Thymus (tissue), 11 donors: ENCODE results near the gene MOB2. TPM values are rescaled to one million over a fixed set of nuclear protein-coding genes. Genes with fewer than 3 reads are reported as not detected.

ENCODE experiments used
- DNase-seq, 9 donors: peaks; one replicate each; pipeline ENCODE4 v3.0.0-alpha.2; 2013; ENCODE audit warnings: low spot score in 9 of 9, low read depth in 6 of 9, missing footprints in 1 of 9
- H3K27ac ChIP-seq, 2 donors: one replicate each; pipeline ENCODE4 v1.5.1; 2013; ENCODE audit warnings: control low read depth in 1 of 2, low read depth in 1 of 2, low read length in 1 of 2, mild to moderate bottlenecking in 1 of 2, moderate library complexity in 1 of 2
- H3K27me3 ChIP-seq, 2 donors: one replicate each; pipeline ENCODE4 v1.5.1; 2013; ENCODE audit warnings: low read length in 1 of 2; ENCODE audit not compliant: control insufficient read depth in 2 of 2, insufficient read depth in 1 of 2
- H3K36me3 ChIP-seq, 2 donors: one replicate each; pipeline ENCODE4 v1.5.1; 2013; ENCODE audit warnings: low read length in 1 of 2, mild to moderate bottlenecking in 1 of 2, moderate library complexity in 1 of 2; ENCODE audit not compliant: control insufficient read depth in 2 of 2, insufficient read depth in 2 of 2
- H3K4me1 ChIP-seq, 2 donors: one replicate each; pipeline ENCODE4 v1.5.1; 2013; ENCODE audit warnings: low read length in 2 of 2; ENCODE audit not compliant: control insufficient read depth in 2 of 2, insufficient read depth in 2 of 2
- H3K4me3 ChIP-seq, 2 donors: one replicate each; pipeline ENCODE4 v1.5.1; 2013; ENCODE audit warnings: low read length in 2 of 2, control low read depth in 1 of 2, mild to moderate bottlenecking in 1 of 2
- H3K9me3 ChIP-seq, 2 donors: one replicate each; pipeline ENCODE4 v1.5.1; 2013; ENCODE audit warnings: low read length in 1 of 2, mild to moderate bottlenecking in 1 of 2; ENCODE audit not compliant: control insufficient read depth in 2 of 2, insufficient read depth in 1 of 2
- WGBS: extraction: QIAGEN DNeasy Blood & Tissue Kit; methylation state at CpG from one replicate; pipeline ENCODE4 v1.1.7; 2013; 5-methylcytosine and 5-hydroxymethylcytosine counted together
- polyA plus RNA-seq: library from polyadenylated mRNA; stranded (reverse); fragments of 200-250 nt; gene quantifications from one replicate; pipeline ENCODE4 v1.2.3, GENCODE V29; 2013
- total RNA-seq: library from RNA; stranded (reverse); fragments of 120-200 nt; gene quantifications from one replicate; pipeline ENCODE4 v1.2.4, GENCODE V29; 2013
- donor health status: healthy.

Gene MOB2
- total and polyA plus RNA-seq, 2 donors = 34.0 to 46.5 TPM

DNA sequence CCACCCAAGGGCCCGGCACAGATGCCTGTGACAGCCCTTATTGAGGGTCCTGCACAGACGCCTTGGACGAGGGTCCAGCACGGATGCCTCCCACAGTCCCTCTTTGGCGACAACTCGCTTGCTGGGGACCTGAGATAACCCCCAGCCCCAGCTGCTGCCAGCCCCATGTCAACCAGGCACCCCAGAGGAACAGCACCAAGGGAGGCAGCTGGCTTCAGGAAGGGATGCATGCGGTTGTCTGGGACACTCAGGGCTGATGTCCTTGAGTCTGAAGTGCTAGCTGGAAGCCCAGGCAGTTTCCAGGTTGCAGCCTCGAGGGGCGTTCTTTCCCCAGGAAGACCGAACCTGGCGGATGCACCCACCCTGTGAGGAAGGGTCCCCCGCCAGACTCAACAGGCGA, 33.8 kb downstream of the MOB2 start:
- H3K4me3 ChIP-seq = no peak overlapping the region
- no peaks in the 10 kb centered on the region for H3K9me3 ChIP-seq
- no peak for DNase-seq
- H3K4me1 ChIP-seq = no peaks in the 10 kb centered on the region
- H3K36me3 ChIP-seq = no peaks in the 10 kb centered on the region
- peaks cover 0 to 4% of the 10 kb centered on the region in 2 donors for H3K27me3 ChIP-seq
- 91% methylated on average over 13 of the region's 13 CpGs for WGBS
- no peak overlapping the region for H3K27ac ChIP-seq

DNA sequence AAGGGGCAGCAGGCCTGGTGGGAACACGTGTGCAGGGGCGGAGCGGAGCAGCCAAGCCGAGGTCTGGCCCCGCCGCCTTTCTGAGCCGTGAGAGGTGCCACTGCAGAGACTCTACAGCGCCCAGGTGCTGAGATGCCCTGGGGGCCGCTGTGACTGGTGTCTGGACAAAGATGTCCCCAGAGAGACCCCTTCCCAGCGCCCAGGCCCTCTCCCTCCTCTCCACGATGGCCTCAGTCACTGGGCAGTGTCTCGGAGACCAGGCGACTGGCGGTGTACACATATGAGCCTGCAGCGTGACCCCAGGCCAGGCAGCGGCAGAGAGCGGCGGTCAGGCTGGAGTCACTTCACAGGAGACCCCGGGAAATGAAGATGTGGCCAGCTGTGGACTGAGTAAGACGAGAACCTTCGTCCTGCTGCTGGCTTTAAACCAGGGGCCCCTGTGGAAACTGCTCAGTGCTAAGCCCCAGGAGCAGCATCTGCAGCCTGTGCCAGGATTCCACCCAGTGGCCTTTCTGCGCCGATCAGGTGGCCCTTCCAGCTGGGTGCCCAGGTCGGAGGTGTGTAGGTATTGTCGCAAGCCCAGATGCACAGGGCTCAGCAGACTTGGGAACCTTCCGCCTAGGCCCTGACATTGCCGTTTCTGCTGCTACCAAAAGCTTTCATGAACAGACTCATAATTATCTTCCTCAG, 34.7 kb downstream of the MOB2 start:
- DNase-seq = no peak
- H3K9me3 ChIP-seq = no peaks in the 10 kb centered on the region
- no peaks in the 10 kb centered on the region for H3K36me3 ChIP-seq
- peaks cover 0 to 4% of the 10 kb centered on the region in 2 donors for H3K27me3 ChIP-seq
- H3K4me3 ChIP-seq = no peak overlapping the region
- H3K4me1 ChIP-seq = no peaks in the 10 kb centered on the region
- no peak overlapping the region for H3K27ac ChIP-seq
- 94% methylated on average over 27 of the region's 27 CpGs for WGBS

DNA sequence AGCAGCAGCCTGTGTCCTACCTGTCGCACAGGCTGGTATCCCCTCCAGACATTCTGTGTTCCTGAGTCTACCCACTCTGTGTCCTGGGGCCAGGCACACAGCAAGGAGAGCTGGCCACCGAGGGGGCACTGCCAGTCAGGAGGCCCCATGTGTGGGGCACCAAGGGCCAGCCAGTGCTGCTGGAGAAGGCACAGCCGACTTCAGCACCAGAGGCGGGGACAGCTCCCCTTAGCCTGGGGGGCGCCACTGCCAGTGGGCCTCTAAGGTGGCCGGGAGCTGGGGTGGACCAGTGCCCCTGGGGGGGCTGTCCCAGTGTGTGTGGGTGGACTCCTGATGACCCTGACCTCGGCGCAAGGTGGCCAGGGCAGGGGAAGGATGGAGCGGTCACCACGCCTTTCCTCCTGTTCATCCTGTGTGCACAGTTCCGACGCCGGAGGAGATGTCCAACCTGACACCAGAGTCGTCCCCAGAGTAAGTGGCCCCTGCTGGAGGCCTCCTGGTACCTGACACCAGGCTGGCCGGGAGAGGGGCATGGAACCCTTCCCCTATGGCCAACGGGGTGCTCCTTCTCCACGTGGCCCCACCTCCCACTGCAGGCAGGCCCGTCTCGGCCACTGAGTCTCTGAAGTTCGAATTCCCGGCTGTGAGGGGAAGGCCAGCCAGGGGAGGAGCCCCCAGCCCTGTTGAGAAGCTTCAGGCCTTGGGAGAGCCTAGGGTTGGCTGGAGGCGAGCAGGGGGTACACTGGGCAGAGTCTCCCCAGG, 35.4 kb downstream of the MOB2 start:
- H3K4me1 ChIP-seq = no peaks in the 10 kb centered on the region

DNA sequence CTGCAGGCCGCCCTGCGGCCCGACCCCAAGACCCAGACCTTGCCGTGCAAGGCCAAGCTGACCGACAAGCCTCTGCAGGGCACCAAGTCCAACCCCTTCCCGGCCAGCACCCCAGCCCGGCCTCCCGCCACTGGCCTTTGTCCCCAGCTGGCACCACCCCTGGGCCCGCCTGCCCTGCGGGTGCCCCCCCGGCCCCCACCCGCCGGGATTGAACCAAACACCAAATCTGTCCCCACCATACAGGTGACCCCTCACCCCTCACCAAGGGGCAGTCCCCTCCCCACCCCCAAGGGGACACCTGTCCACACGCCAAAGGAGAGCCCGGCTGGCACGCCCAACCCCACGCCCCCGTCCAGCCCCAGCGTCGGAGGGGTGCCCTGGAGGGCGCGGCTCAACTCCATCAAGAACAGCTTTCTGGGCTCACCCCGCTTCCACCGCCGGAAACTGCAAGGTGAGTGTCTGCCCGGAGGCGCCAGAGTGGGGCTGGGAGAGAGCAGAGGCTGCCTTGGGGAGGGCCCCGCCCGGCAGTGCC, 36.2 kb downstream of the MOB2 start:
- Histone ChIP-seq H3K36me3 (no peaks in the 10 kb centered on the region), H3K4me1 (no peaks in the 10 kb centered on the region), H3K9me3 (no peaks in the 10 kb centered on the region), H3K27ac (no peak overlapping the region), H3K4me3 (no peak overlapping the region), H3K27me3 (peaks cover 0 to 4% of the 10 kb centered on the region in 2 donors)
- no peak for DNase-seq
- WGBS = 96% methylated on average over 29 of the region's 29 CpGs

More for the DNA sequence above, 35.4 kb downstream of the MOB2 start:
- Histone ChIP-seq H3K4me3 (no peak overlapping the region), H3K9me3 (no peaks in the 10 kb centered on the region), H3K36me3 (no peaks in the 10 kb centered on the region), H3K27ac (no peak overlapping the region), H3K27me3 (peaks cover 0 to 4% of the 10 kb centered on the region in 2 donors)
- WGBS = 86% methylated on average over 22 of the region's 22 CpGs
- DNase-seq = peak in 2 of 9 donors; percentile 6 to 9

DNA sequence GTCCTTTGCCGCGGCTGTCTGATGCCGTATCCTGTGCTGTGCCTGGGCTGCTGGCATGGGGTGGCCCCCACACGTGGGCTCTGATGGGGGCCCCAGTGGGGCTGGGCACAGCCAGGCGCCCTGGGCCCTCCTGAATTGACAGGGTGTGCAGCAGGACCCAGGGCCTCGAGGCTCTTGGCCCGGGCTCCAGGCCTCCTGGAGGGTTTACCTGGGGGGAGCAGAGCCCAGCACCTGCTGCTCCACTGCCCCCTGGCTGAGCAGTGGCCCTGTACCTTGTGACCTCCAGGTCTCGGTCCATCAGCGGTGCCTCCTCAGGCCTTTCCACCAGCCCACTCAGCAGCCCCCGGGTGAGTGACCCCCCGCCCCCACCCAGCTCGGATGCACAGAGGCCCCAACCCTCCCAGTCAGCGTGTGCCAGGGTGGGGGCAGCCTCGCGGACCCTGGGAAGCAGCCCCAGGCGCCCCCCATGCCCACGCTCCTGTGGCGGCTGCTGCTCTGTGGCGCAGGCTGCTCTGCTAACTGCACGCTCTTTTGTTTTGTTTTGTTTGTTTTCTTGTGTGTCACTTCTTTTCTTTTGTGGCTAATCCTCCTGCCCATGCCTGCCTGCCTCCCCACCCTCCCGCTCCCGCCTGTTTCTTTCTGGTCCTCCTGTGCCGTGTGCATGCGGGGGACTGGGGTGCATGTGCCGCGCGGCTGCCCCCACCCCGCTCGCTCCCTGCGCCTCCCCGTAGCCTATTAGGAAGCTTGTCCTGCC, 36.9 kb downstream of the MOB2 start:
- Histone ChIP-seq H3K27ac (no peak overlapping the region), H3K27me3 (peaks cover 0 to 4% of the 10 kb centered on the region in 2 donors), H3K4me3 (no peak overlapping the region), H3K4me1 (no peaks in the 10 kb centered on the region), H3K36me3 (no peaks in the 10 kb centered on the region), H3K9me3 (no peaks in the 10 kb centered on the region)
- 87% methylated on average over 31 of the region's 31 CpGs for WGBS
- DNase-seq = no peak

DNA sequence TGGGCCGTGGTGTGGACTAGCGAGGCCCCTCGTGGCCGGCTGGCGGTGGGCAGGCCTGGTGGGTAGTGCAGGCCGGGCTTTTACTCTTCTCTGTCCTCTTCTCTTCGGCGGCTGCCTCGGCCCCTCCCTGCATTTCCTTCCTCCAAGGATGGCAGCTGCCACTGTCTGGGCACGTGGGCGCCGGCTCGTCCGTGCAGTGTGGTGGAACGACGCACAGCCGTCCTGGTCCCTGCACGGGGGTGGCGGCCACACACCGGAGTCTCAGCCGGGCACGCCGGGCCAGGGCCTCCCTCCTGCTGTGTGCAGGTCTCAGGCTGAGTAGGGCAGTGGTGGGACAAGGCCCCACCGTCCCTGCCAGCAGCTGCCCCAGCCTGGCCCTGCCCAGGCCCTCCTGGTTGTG, 37.7 kb downstream of the MOB2 start:
- no peaks in the 10 kb centered on the region for H3K36me3 ChIP-seq
- H3K27me3 ChIP-seq = peaks cover 0 to 2% of the 10 kb centered on the region in 2 donors
- H3K27ac ChIP-seq = no peak overlapping the region
- no peaks in the 10 kb centered on the region for H3K9me3 ChIP-seq
- no peak for DNase-seq
- 41% methylated on average over 24 of the region's 24 CpGs for WGBS
- H3K4me1 ChIP-seq = no peaks in the 10 kb centered on the region
- H3K4me3 ChIP-seq = no peak overlapping the region

DNA sequence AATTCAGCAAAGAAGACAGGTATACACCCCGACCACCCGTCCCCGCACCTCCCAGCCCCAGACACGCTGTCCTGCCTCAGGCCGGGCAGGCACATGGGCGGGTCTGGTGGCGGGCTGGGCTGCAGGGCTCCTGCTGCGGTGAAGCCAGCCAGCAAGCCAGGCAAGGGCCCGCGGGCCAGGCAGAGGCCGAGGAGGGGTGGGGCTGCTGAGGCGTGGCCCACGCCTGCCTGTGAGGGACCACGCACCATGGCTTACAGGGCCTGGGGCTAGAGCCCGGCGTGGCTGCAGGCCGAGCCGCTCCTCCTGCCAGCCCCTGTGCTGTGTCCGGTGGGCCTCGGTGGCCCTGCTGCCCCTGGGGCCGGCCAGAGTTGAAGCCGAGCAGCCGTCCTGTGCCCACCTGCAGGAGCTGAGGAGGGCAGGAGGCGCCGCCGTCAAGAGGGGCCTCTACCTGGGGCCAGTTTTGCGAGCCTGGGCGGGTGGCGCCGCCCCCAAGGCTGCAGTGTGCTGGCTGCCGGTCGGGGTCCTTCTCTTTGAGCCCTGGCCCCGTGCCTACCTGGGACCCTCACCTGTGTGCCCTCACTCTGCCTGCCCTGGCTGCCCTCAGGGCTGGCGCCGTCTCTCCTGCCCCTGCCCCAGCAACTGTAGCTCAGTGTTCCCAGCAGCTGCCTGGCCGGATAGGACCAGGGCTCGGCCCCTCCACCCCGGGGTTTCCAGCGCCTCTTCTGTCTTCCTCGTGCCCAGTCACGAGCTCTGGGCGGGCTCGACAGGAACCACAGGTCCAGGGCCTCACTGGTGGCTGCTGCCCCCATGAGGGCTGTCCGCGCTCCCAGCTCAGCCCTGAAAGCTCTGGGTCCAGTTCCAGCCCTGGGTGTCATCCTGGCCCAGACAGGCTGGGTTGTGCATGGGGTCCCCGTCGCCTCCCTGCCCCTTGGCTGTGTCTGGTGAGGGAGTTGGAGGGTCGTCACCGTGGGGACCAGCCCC, 38.4 kb downstream of the MOB2 start:
- no peaks in the 10 kb centered on the region for H3K27me3 ChIP-seq

DNA sequence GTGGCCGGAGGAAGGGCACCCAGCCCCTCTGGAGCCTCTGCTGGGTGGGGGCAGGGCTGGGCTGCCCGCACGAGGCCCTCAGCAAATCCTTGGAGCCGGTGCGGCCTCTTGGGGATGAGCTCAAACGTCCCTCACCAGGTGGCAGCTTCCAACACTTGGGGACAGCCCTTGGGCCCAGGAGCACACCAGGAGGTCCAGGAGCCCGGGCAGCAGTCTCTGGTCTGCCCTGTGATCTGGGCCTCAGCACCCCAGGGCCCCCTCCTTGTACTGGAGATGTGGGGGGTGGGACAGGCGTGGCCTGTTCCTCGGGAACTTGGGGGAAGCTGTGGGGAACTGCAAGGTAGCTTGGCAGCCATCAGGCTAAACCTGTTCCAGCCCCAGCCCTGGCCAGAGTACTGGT, 40.0 kb downstream of the MOB2 start:
- Histone ChIP-seq H3K4me3 (no peak overlapping the region), H3K27ac (no peak overlapping the region), H3K4me1 (no peaks in the 10 kb centered on the region), H3K36me3 (no peaks in the 10 kb centered on the region), H3K9me3 (no peaks in the 10 kb centered on the region), H3K27me3 (no peaks in the 10 kb centered on the region)
- WGBS = 86% methylated on average over 9 of the region's 9 CpGs
- no peak for DNase-seq

More for the DNA sequence above, 38.4 kb downstream of the MOB2 start:
- Histone ChIP-seq H3K27ac (no peak overlapping the region), H3K9me3 (no peaks in the 10 kb centered on the region), H3K36me3 (no peaks in the 10 kb centered on the region), H3K4me1 (no peaks in the 10 kb centered on the region), H3K4me3 (no peak overlapping the region)
- no peak for DNase-seq
- 92% methylated on average over 49 of the region's 49 CpGs for WGBS
